ENCODE results near the gene ATRAID.
"Not testable (repeated sequence)": the region's sequence is repeated elsewhere in the genome, so short reads cannot be mapped to it uniquely, and the experiment has no call there.

ATRAID gene

GRCh38 chr2:27211943-27212625 lies at the start of gene ATRAID, which contains the start of gene SLC5A6:
Gene ATRAID (plus strand): TSS chr2:27212041. CDS start chr2:27212369, 328 bp downstream.
Gene SLC5A6 (minus strand): TSS chr2:27212268. CDS start chr2:27207650, 4,618 bp downstream.
- DNase-seq (ENCODE audit: low read depth, low spot score), result peak; percentile 93

GRCh38 chr2:27162151-27163121 lies 49.4 kb upstream of the ATRAID start:
- DNase-seq (ENCODE audit: low read depth, low spot score), result no peak

- DNase-seq (ENCODE audit: low read depth, low spot score), result no peak
Measured at GRCh38 chr2:27164960-27165763, 46.7 kb upstream of the ATRAID start.

- DNase-seq (ENCODE audit: low read depth, low spot score), result no peak
Measured at GRCh38 chr2:27170581-27171337, 41.1 kb upstream of the ATRAID start.

GRCh38 chr2:27171351-27171848 lies 40.4 kb upstream of the ATRAID start:
- DNase-seq (ENCODE audit: low read depth, low spot score), result no peak

GRCh38 chr2:27174638-27175037 lies 37.2 kb upstream of the ATRAID start:
- DNase-seq (ENCODE audit: low read depth, low spot score), result no peak

GRCh38 chr2:27175330-27175729 lies 36.5 kb upstream of the ATRAID start:
- no peak for DNase-seq (ENCODE audit: low read depth, low spot score)

- DNase-seq (ENCODE audit: low read depth, low spot score), result not testable (repeated sequence)
Measured at GRCh38 chr2:27175781-27176180, 36.1 kb upstream of the ATRAID start.

- no peak for DNase-seq (ENCODE audit: low read depth, low spot score)
Measured at GRCh38 chr2:27177441-27178351, 34.1 kb upstream of the ATRAID start.

GRCh38 chr2:27178469-27178868 lies 33.4 kb upstream of the ATRAID start:
- DNase-seq (ENCODE audit: low read depth, low spot score), result no peak

GRCh38 chr2:27179344-27180000 lies 32.4 kb upstream of the ATRAID start:
- no peak for DNase-seq (ENCODE audit: low read depth, low spot score)

GRCh38 chr2:27182346-27182745 lies 29.5 kb upstream of the ATRAID start:
- DNase-seq (ENCODE audit: low read depth, low spot score), result no peak

- DNase-seq (ENCODE audit: low read depth, low spot score), result no peak
Measured at GRCh38 chr2:27184115-27184514, 27.7 kb upstream of the ATRAID start.

- no peak for DNase-seq (ENCODE audit: low read depth, low spot score)
Measured at GRCh38 chr2:27185331-27186026, 26.4 kb upstream of the ATRAID start.

GRCh38 chr2:27186613-27187345 lies 25.1 kb upstream of the ATRAID start:
- DNase-seq (ENCODE audit: low read depth, low spot score), result no peak

- DNase-seq (ENCODE audit: low read depth, low spot score), result no peak
Measured at GRCh38 chr2:27189989-27190388, 21.9 kb upstream of the ATRAID start.

- peak; percentile 39 for DNase-seq (ENCODE audit: low read depth, low spot score)
Measured at GRCh38 chr2:27191070-27191829, 20.6 kb upstream of the ATRAID start.
